Fibroblast of mammary gland (primary cell): ENCODE data around the gene MYO15A.

ENCODE experiments used
- DNase-seq: peaks from one replicate; pipeline ENCODE4 v3.0.0-alpha.2; 2010; ENCODE audit warnings: low read depth
- H3K4me3 ChIP-seq: 2 replicates; pipeline ENCODE4 v1.5.1; 2011; ENCODE audit warnings: low read depth, mild to moderate bottlenecking, low read length, moderate library complexity; ENCODE audit not compliant: control insufficient read depth
- TF ChIP-seq, protein P1 (sequence below): conservative IDR thresholded peaks from 2 replicates; pipeline ENCODE4 v1.5.1; 2011; ENCODE audit warnings: low read depth, low read length, inconsistent platforms; ENCODE audit not compliant: control insufficient read depth, insufficient read depth

Gene MYO15A

DNA sequence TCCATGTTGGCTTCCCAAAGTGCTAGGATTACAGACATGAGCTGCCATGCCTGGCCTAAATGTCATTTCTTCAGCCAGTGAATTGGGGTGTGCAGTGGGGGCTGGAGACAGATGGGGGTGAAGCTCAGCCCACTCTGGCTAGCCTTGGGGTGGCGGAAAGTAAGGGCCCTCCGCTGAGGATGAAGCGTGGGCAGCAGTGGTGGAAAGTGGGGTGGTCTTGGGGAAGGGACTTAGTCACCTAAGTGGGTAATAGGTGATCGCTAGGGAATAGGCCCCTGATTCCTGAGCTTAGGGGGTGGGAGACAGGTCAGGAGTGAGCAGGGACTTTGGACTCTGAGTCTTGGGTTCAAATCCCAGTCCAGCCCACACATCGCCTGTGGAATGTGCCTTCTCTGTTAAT, 119.1 kb downstream of the MYO15A start:
- TF ChIP-seq, protein P1, sequence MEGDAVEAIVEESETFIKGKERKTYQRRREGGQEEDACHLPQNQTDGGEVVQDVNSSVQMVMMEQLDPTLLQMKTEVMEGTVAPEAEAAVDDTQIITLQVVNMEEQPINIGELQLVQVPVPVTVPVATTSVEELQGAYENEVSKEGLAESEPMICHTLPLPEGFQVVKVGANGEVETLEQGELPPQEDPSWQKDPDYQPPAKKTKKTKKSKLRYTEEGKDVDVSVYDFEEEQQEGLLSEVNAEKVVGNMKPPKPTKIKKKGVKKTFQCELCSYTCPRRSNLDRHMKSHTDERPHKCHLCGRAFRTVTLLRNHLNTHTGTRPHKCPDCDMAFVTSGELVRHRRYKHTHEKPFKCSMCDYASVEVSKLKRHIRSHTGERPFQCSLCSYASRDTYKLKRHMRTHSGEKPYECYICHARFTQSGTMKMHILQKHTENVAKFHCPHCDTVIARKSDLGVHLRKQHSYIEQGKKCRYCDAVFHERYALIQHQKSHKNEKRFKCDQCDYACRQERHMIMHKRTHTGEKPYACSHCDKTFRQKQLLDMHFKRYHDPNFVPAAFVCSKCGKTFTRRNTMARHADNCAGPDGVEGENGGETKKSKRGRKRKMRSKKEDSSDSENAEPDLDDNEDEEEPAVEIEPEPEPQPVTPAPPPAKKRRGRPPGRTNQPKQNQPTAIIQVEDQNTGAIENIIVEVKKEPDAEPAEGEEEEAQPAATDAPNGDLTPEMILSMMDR, result no peak
- H3K4me3 ChIP-seq, result no peak overlapping the region

DNA sequence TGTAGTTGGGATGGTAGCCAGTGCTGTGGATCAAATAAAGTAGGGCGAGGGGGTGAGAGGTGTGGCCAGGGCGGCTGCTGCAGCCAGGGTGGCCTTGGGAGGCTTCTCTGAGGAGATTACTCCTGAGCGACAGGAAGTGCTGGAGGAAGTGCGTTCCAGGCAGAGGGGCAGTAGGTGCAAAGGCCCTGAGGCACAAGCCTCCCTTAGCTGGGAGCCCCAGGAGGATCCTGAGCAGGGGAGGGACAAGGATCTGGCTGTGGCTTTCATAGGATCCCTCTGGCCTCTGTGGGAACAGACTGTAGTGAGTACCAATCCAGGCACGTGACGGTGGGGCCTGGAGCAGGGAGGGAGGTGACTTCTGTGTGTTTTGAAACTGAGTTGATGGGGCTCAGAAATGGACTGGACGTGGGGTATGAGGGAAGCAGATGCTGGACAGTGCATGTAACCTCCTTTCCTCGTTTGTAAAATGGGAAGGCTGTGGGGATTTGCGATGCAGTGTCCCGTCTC, 119.7 kb downstream of the MYO15A start:
- TF ChIP-seq, protein P1, result no peak
- no peak overlapping the region for H3K4me3 ChIP-seq

More for the DNA sequence above, 119.1 kb downstream of the MYO15A start:
- DNase-seq, result no peak

DNA sequence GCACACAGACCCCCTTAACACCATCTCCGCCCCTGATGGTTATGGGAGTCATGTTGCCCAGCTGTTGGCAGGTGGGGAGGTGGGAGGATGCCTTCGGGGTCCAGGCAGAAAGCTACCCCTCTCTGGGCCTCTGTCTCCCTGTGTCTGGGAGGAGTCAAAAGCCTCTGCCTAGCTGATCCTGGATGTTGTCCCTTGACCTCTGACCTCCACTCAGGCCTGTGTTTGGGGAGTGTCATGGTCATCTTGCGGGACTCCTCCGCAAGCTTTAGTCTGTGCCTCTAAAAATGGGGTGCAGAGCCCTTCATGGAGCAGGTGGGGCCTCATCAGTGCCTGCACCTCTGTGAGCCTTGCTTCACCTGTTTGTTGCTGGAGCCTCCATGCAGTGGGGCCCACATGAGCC, 120.7 kb downstream of the MYO15A start:
- TF ChIP-seq, protein P1, result no peak
- no peak overlapping the region for H3K4me3 ChIP-seq
- DNase-seq, result no peak

More for the DNA sequence above, 119.7 kb downstream of the MYO15A start:
- DNase-seq, result no peak
